ENCODE results near the gene RAMP1.

The RAMP1 gene

GRCh38 chr2:237859533-237860272 is at the start of gene RAMP1:
Gene RAMP1 (plus strand): TSS chr2:237859623. CDS start chr2:237859676, 53 bp downstream.
- H3K4me3 ChIP-seq (ENCODE audit: low read depth, low read length) = peak within 1 kb of the TSS; percentile 53
- DNase-seq (ENCODE audit: low read depth) = no peak

DNA sequence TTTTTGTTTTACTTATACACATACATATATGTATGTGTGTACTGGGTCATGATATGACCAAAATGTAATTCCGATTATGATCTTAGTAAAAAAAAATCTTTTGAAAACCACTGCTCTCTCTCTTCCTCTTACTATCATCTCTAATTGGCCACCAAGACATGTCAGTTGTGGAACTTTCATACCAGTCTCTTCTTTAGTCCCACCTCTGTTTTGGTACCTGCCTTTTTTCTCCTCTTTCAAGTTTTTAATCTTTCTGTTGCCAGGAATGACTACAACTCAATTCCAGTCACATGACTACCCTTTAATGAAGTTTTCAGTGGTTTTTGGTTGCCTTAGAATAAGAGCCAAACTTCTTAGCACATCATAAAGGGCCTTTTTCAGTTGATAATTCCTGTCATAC is 43.8 kb upstream of the RAMP1 start:
- H3K4me3 ChIP-seq (ENCODE audit: low read depth, low read length) = no peak overlapping the region
- TF ChIP-seq, protein P1, sequence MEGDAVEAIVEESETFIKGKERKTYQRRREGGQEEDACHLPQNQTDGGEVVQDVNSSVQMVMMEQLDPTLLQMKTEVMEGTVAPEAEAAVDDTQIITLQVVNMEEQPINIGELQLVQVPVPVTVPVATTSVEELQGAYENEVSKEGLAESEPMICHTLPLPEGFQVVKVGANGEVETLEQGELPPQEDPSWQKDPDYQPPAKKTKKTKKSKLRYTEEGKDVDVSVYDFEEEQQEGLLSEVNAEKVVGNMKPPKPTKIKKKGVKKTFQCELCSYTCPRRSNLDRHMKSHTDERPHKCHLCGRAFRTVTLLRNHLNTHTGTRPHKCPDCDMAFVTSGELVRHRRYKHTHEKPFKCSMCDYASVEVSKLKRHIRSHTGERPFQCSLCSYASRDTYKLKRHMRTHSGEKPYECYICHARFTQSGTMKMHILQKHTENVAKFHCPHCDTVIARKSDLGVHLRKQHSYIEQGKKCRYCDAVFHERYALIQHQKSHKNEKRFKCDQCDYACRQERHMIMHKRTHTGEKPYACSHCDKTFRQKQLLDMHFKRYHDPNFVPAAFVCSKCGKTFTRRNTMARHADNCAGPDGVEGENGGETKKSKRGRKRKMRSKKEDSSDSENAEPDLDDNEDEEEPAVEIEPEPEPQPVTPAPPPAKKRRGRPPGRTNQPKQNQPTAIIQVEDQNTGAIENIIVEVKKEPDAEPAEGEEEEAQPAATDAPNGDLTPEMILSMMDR (conservative IDR thresholded peaks at IDR 0.05; ENCODE audit: low read depth, low read length) = no peak
- no peak for DNase-seq (ENCODE audit: low read depth)

More at GRCh38 chr2:237859533-237860272, at the start of gene RAMP1:
- TF ChIP-seq, protein P1 (conservative IDR thresholded peaks at IDR 0.05; ENCODE audit: low read depth, low read length) = no peak

GRCh38 chr2:237816531-237816930 is 42.9 kb upstream of the RAMP1 start:
- DNase-seq (ENCODE audit: low read depth) = no peak
- no peak overlapping the region for H3K4me3 ChIP-seq (ENCODE audit: low read depth, low read length)
- TF ChIP-seq, protein P1 (conservative IDR thresholded peaks at IDR 0.05; ENCODE audit: low read depth, low read length) = no peak

DNA sequence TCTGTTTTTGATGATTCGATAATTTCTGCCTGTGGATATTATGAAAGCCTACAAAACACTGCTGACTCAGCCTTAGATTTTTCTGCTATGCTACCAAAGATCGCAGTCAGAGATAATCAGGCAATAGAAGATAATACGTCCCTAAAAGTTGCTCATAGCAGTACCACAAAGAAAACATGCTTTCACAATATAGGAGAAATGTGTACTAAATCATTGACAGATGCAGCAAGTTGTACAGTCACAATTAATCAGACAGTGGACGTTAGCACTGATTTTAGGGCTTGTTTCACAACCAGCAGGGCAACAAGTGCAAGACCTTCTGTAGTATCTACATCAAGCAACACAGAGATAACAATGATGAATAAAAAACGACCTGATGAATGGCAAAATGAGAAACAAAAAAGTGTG is 41.4 kb upstream of the RAMP1 start:
- peak; percentile 69 for DNase-seq (ENCODE audit: low read depth)
- H3K4me3 ChIP-seq (ENCODE audit: low read depth, low read length) = no peak overlapping the region
- TF ChIP-seq, protein P1 (conservative IDR thresholded peaks at IDR 0.05; ENCODE audit: low read depth, low read length) = no peak

- TF ChIP-seq, protein P1 (conservative IDR thresholded peaks at IDR 0.05; ENCODE audit: low read depth, low read length) = no peak
- H3K4me3 ChIP-seq (ENCODE audit: low read depth, low read length) = no peak overlapping the region
- peak; percentile 11 for DNase-seq (ENCODE audit: low read depth)
Observed at GRCh38 chr2:237819231-237819630, 40.2 kb upstream of the RAMP1 start.

- TF ChIP-seq, protein P1 (conservative IDR thresholded peaks at IDR 0.05; ENCODE audit: low read depth, low read length) = no peak
- H3K4me3 ChIP-seq (ENCODE audit: low read depth, low read length) = no peak overlapping the region
- DNase-seq (ENCODE audit: low read depth) = no peak
Observed at GRCh38 chr2:237820421-237820820, 39.0 kb upstream of the RAMP1 start.

- no peak for DNase-seq (ENCODE audit: low read depth)
- TF ChIP-seq, protein P1 (conservative IDR thresholded peaks at IDR 0.05; ENCODE audit: low read depth, low read length) = no peak
- H3K4me3 ChIP-seq (ENCODE audit: low read depth, low read length) = no peak overlapping the region
Observed at GRCh38 chr2:237823544-237823943, 35.9 kb upstream of the RAMP1 start.
